GM19438 (cell line): ENCODE results near the gene CIITA.

Experiments used
- ATAC-seq: cut with Tn5 transposase; IDR thresholded peaks from one replicate; pipeline ENCODE4 v1.9.1; 2021; ENCODE audit warnings: low read depth; ENCODE audit not compliant: unreplicated experiment

The CIITA gene

GRCh38 chr16:10932959-10933710, 56.1 kb downstream of the CIITA start:
- ATAC-seq = no peak

- no peak for ATAC-seq
Measured at GRCh38 chr16:10933865-10934264, 56.9 kb downstream of the CIITA start.

GRCh38 chr16:10934325-10935107, 57.5 kb downstream of the CIITA start:
- no peak for ATAC-seq

- no peak for ATAC-seq
Measured at GRCh38 chr16:10935226-10935915, 58.4 kb downstream of the CIITA start.

- no peak for ATAC-seq
Measured at GRCh38 chr16:10936272-10936984, 59.4 kb downstream of the CIITA start.

- ATAC-seq = no peak
Measured at GRCh38 chr16:10937068-10937859, 60.3 kb downstream of the CIITA start.

- no peak for ATAC-seq
Measured at GRCh38 chr16:10938321-10938720, 61.3 kb downstream of the CIITA start.

GRCh38 chr16:10938796-10939648, 62.0 kb downstream of the CIITA start:
- no peak for ATAC-seq

- no peak for ATAC-seq
Measured at GRCh38 chr16:10939649-10940234, 62.7 kb downstream of the CIITA start.

GRCh38 chr16:10940501-10941079, 63.6 kb downstream of the CIITA start:
- no peak for ATAC-seq

- peak; percentile 2 for ATAC-seq
Measured at GRCh38 chr16:10941127-10941933, 64.3 kb downstream of the CIITA start.

- ATAC-seq = peak; percentile 5
Measured at GRCh38 chr16:10941935-10942351, 64.9 kb downstream of the CIITA start.

- ATAC-seq = peak; percentile 57
Measured at GRCh38 chr16:10942352-10943063, 65.5 kb downstream of the CIITA start, which contains the start of gene DEXI. TSS of gene DEXI (minus strand) at chr16:10942468. CDS start at chr16:10942005, 463 bp downstream.

- ATAC-seq = no peak
Measured at GRCh38 chr16:10943064-10943353, 66.0 kb downstream of the CIITA start.

- peak; percentile 56 for ATAC-seq
Measured at GRCh38 chr16:10944249-10945064, 67.5 kb downstream of the CIITA start, which contains the start of gene CLEC16A. TSS of gene CLEC16A (plus strand) at chr16:10944564. CDS start at chr16:10944718, 154 bp downstream.
